IMR-90 (cell line): Measurements from ENCODE around the gene SCN1B.

ENCODE experiments used
- CEBPB ChIP-seq: IDR thresholded peaks from 2 replicates; pipeline ENCODE4 v1.6.1; 2012; ENCODE audit warnings: low read depth, low read length, improper control_type of control experiment
- FOS ChIP-seq: fragments of 150-350 bp; IDR thresholded peaks from 2 replicates; pipeline ENCODE4 v1.6.1; 2016; ENCODE audit warnings: low read depth, low read length
- MAFK ChIP-seq: IDR thresholded peaks from 2 replicates; pipeline ENCODE4 v1.6.1; 2012; ENCODE audit warnings: low read depth, low read length, improper control_type of control experiment
- MAZ ChIP-seq: IDR thresholded peaks from 2 replicates; pipeline ENCODE4 v1.6.1; 2012; ENCODE audit warnings: low read depth, mild to moderate bottlenecking, low read length, improper control_type of control experiment, moderate library complexity, borderline replicate concordance
- MXI1 ChIP-seq: IDR thresholded peaks from 2 replicates; pipeline ENCODE4 v1.6.1; 2012; ENCODE audit warnings: low read depth, mild to moderate bottlenecking, low read length, moderate library complexity, borderline replicate concordance
- POLR2A ChIP-seq: IDR thresholded peaks from 2 replicates; pipeline ENCODE4 v1.6.1; 2012; ENCODE audit warnings: mild to moderate bottlenecking, low read depth, low read length
- RAD21 ChIP-seq: IDR thresholded peaks from 2 replicates; pipeline ENCODE4 v1.6.1; 2012; ENCODE audit warnings: low read length, improper control_type of control experiment
- RCOR1 ChIP-seq: IDR thresholded peaks from 2 replicates; pipeline ENCODE4 v1.6.1; 2012; ENCODE audit warnings: mild to moderate bottlenecking, low read length, improper control_type of control experiment; ENCODE audit not compliant: insufficient replicate concordance
- RFX5 ChIP-seq: IDR thresholded peaks from 2 replicates; pipeline ENCODE4 v1.8.0; 2012; ENCODE audit warnings: low read depth, mild to moderate bottlenecking, low read length, moderate library complexity
- SMC3 ChIP-seq: fragments of 150-350 bp; IDR thresholded peaks from 2 replicates; pipeline ENCODE4 v1.6.1; 2016; ENCODE audit warnings: low read depth, mild to moderate bottlenecking, antibody characterized with exemption, low read length, moderate library complexity
- TF ChIP-seq, protein P1 (sequence below): fragments of 150-350 bp; IDR thresholded peaks from 2 replicates; pipeline ENCODE4 v1.6.1; 2016; ENCODE audit warnings: low read depth, mild to moderate bottlenecking, low read length, moderate library complexity, borderline replicate concordance
- TF ChIP-seq, protein P2 (sequence below): conservative IDR thresholded peaks from 2 replicates; pipeline ENCODE4 v1.5.1; 2012; ENCODE audit warnings: mild to moderate bottlenecking, low read depth, low read length, improper control_type of control experiment
- TF ChIP-seq, protein P3 (sequence below): fragments of 150-350 bp; IDR thresholded peaks from 2 replicates; pipeline ENCODE4 v1.6.1; 2017; ENCODE audit warnings: mild to moderate bottlenecking, antibody characterized with exemption, low read length, low read depth

DNA sequence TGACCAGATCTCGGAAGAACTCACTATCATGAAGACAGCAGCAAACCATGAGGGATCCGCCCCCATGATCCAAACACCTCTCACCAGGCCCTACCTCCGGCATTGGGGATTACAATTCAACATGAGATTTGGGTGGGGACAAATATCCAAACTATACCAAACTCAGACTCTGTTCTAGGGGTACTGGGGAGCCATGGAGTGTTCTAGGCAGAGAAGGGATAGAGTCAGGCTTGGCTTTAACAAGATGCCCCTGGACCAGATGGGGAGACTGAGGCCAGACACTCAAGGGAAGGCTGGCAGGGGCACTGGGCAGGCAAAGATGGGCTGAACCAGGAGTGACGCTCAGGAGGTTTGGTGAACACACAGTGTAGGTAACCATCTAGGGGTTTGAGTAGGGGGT, 11.9 kb upstream of the SCN1B start:
- TF ChIP-seq, protein P1, sequence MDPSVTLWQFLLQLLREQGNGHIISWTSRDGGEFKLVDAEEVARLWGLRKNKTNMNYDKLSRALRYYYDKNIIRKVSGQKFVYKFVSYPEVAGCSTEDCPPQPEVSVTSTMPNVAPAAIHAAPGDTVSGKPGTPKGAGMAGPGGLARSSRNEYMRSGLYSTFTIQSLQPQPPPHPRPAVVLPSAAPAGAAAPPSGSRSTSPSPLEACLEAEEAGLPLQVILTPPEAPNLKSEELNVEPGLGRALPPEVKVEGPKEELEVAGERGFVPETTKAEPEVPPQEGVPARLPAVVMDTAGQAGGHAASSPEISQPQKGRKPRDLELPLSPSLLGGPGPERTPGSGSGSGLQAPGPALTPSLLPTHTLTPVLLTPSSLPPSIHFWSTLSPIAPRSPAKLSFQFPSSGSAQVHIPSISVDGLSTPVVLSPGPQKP = no peak
- TF ChIP-seq, protein P2, sequence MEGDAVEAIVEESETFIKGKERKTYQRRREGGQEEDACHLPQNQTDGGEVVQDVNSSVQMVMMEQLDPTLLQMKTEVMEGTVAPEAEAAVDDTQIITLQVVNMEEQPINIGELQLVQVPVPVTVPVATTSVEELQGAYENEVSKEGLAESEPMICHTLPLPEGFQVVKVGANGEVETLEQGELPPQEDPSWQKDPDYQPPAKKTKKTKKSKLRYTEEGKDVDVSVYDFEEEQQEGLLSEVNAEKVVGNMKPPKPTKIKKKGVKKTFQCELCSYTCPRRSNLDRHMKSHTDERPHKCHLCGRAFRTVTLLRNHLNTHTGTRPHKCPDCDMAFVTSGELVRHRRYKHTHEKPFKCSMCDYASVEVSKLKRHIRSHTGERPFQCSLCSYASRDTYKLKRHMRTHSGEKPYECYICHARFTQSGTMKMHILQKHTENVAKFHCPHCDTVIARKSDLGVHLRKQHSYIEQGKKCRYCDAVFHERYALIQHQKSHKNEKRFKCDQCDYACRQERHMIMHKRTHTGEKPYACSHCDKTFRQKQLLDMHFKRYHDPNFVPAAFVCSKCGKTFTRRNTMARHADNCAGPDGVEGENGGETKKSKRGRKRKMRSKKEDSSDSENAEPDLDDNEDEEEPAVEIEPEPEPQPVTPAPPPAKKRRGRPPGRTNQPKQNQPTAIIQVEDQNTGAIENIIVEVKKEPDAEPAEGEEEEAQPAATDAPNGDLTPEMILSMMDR = no peak
- TF ChIP-seq POLR2A (no peak), MAFK (no peak), RFX5 (no peak), MAZ (no peak), RCOR1 (no peak), SMC3 (no peak), RAD21 (no peak), FOS (no peak), MXI1 (no peak), CEBPB (no peak)
- TF ChIP-seq, protein P3, sequence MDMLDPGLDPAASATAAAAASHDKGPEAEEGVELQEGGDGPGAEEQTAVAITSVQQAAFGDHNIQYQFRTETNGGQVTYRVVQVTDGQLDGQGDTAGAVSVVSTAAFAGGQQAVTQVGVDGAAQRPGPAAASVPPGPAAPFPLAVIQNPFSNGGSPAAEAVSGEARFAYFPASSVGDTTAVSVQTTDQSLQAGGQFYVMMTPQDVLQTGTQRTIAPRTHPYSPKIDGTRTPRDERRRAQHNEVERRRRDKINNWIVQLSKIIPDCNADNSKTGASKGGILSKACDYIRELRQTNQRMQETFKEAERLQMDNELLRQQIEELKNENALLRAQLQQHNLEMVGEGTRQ = no peak
